Measurements from ENCODE around the gene BACH2.

GRCh38 chr6:89944826-89945407, 351.7 kb downstream of the BACH2 start:
- TF ChIP-seq CTCF (IDR thresholded peaks at IDR 0.05; ENCODE audit: insufficient read depth, low read length, poor library complexity, severe bottlenecking) (peak; percentile 39), EZH2phosphoT487 (conservative IDR thresholded peaks at IDR 0.05; ENCODE audit: low read length) (no peak)
